MCF 10A (cell line): Measurements from ENCODE around the gene ARF3. TPM values are rescaled to one million over a fixed set of nuclear protein-coding genes. Genes with fewer than 3 reads are reported as not detected.
A peak's percentile ranks its signal among the peaks of the same experiment; 100 is the strongest.
"Not testable (repeated sequence)": the region's sequence is repeated elsewhere in the genome, so short reads cannot be mapped to it uniquely, and the experiment has no call there.

Source experiments
- BruUV-seq: library from RNA; stranded (reverse); fragments of 400-500 nt; replicated peaks from 2 replicates; lab custom pipeline; 2021; lab: Mats Ljungman, UMichigan
- CTCF ChIA-PET: fragments of 300-600 bp; sonication (Branson Sonifier 250); formaldehyde crosslinking; extraction: SDS; loops from one replicate; lab custom pipeline; 2021; ENCODE audit warnings: antibody characterized with exemption, inconsistent platforms; lab: Yijun Ruan, JAX
- POLR2A ChIA-PET: fragments of 300-600, 350-650 bp; sonication (Branson Sonifier 250); formaldehyde crosslinking; extraction: SDS; loops from one replicate; lab custom pipeline; 2020; ENCODE audit warnings: antibody characterized with exemption, inconsistent platforms; lab: Yijun Ruan, JAX
- DNase-seq: peaks from one replicate; pipeline ENCODE4 v3.0.0-alpha.2; 2018; ENCODE audit not compliant: unreplicated experiment
- H3K27ac Mint-ChIP-seq: one replicate; pipeline ENCODE4 v1.8.0; 2022; ENCODE audit warnings: mild to moderate bottlenecking, low read depth, mixed read lengths; ENCODE audit not compliant: unreplicated experiment
- H3K27me3 Mint-ChIP-seq: one replicate; pipeline ENCODE4 v1.8.0; 2022; ENCODE audit warnings: mixed read lengths; ENCODE audit not compliant: insufficient read depth, unreplicated experiment
- H3K36me3 Mint-ChIP-seq: one replicate; pipeline ENCODE4 v1.8.0; 2022; ENCODE audit warnings: mild to moderate bottlenecking, moderate library complexity, mixed read lengths; ENCODE audit not compliant: insufficient read depth, unreplicated experiment
- H3K4me1 Mint-ChIP-seq: one replicate; pipeline ENCODE4 v1.8.0; 2022; ENCODE audit warnings: mixed read lengths; ENCODE audit not compliant: insufficient read depth, unreplicated experiment
- H3K4me3 Mint-ChIP-seq: one replicate; pipeline ENCODE4 v1.8.0; 2022; ENCODE audit warnings: mild to moderate bottlenecking, moderate library complexity, mixed read lengths; ENCODE audit not compliant: unreplicated experiment
- H3K9me3 Mint-ChIP-seq: one replicate; pipeline ENCODE4 v1.8.0; 2022; ENCODE audit warnings: mixed read lengths; ENCODE audit not compliant: unreplicated experiment
- intact Hi-C: fragments of 100-400 bp; cut with micrococcal nuclease; formaldehyde crosslinking; loops from 2 replicates; pipeline ENCODE4 v1.14.1; 2022
- total RNA-seq: library from RNA; stranded (reverse); gene quantifications from 2 replicates; pipeline ENCODE4 v1.2.3, GENCODE V29; 2022
- TF ChIP-seq, protein P1 (sequence below): fragments of 200-600 bp; IDR thresholded peaks from one replicate; pipeline ENCODE4 v1.8.0; 2022; ENCODE audit warnings: antibody characterized with exemption, mild to moderate bottlenecking; ENCODE audit not compliant: unreplicated experiment

ARF3 gene
- total RNA-seq, 1 experiment from 2014 or later: 117 TPM

- intact Hi-C loops: no loop called here
- POLR2A ChIA-PET: interaction anchor here (1.1 kb wide), 1 partner anchor 35 kb away, joined by 4 read pairs; no protein-coding TSS in a partner anchor
- BruUV-seq: no TSS peak
- DNase-seq: no peak
- Mint-ChIP-seq H3K4me3 (no peak overlapping the region), H3K27me3 (no peaks in the 10 kb centered on the region), H3K4me1 (no peaks in the 10 kb centered on the region), H3K36me3 (peaks cover 24% of the 10 kb centered on the region), H3K9me3 (no peaks in the 10 kb centered on the region), H3K27ac (peak overlapping the region; percentile 51)
- CTCF ChIA-PET: interaction anchor here (0.6 to 0.9 kb wide), 3 partner anchors 19 to 1089 kb away, joined by 3 read pairs; no protein-coding TSS in a partner anchor
- TF ChIP-seq, protein P1, sequence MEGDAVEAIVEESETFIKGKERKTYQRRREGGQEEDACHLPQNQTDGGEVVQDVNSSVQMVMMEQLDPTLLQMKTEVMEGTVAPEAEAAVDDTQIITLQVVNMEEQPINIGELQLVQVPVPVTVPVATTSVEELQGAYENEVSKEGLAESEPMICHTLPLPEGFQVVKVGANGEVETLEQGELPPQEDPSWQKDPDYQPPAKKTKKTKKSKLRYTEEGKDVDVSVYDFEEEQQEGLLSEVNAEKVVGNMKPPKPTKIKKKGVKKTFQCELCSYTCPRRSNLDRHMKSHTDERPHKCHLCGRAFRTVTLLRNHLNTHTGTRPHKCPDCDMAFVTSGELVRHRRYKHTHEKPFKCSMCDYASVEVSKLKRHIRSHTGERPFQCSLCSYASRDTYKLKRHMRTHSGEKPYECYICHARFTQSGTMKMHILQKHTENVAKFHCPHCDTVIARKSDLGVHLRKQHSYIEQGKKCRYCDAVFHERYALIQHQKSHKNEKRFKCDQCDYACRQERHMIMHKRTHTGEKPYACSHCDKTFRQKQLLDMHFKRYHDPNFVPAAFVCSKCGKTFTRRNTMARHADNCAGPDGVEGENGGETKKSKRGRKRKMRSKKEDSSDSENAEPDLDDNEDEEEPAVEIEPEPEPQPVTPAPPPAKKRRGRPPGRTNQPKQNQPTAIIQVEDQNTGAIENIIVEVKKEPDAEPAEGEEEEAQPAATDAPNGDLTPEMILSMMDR: no peak
Observed at GRCh38 chr12:48917857-48918537, 39.3 kb downstream of the ARF3 start.

DNA sequence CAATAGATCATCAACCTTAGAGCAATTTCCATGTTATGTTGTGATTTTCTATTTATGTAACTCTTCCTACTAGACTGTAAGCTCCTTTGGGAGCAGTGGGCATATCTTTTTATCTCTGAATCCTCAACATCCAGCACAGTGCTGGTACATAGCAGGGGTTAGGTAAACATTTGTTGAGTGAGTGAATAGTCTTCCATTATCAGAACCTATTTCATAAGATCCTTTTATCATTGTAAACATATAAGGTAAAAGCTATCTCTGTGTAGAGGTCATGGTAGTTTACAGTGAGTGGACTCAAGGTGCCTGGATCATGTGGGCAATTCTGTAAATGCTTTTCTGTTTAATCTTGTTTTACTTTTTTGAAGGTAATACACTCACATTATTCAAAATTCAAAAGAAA is 47.1 kb downstream of the ARF3 start:
- POLR2A ChIA-PET: no interaction called here
- TF ChIP-seq, protein P1: no peak
- no peaks in the 10 kb centered on the region for H3K4me1 Mint-ChIP-seq
- CTCF ChIA-PET: interaction anchor here (0.5 to 2.9 kb wide), 4 partner anchors 19 to 57 kb away, joined by 3 to 7 read pairs (median 3); no protein-coding TSS in a partner anchor
- no peak overlapping the region for H3K4me3 Mint-ChIP-seq
- H3K36me3 Mint-ChIP-seq: peaks cover 6% of the 10 kb centered on the region
- H3K9me3 Mint-ChIP-seq: no peaks in the 10 kb centered on the region
- H3K27me3 Mint-ChIP-seq: no peaks in the 10 kb centered on the region
- no peak for DNase-seq
- no TSS peak for BruUV-seq
- no peak overlapping the region for H3K27ac Mint-ChIP-seq
- intact Hi-C loops: no loop called here

DNA sequence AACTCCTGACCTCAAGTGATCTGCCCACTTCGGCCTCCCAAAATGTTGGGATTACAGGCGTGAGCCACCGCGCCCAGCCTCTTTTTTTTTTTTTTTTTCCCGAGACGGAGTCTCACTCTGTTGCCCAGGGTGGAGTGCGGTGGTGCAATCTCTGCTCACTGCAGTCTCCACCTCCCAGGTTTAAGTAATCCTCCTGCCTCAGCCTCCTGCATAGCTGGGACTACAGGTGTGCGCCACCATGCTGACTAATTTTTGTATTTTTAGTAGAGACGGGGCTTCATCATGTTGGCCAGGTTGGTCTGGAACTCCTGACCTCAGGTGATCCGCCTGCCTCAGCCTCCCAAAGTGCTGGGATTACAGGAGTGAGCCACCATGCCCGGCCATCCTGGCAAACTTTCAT is 47.6 kb downstream of the ARF3 start:
- BruUV-seq, H3K27ac Mint-ChIP-seq, H3K4me3 Mint-ChIP-seq, DNase-seq, intact Hi-C loops, POLR2A ChIA-PET, H3K27me3 Mint-ChIP-seq, H3K36me3 Mint-ChIP-seq, H3K9me3 Mint-ChIP-seq, H3K4me1 Mint-ChIP-seq: not testable (repeated sequence)
- CTCF ChIA-PET: interaction anchor here (0.6 to 1.5 kb wide), 2 partner anchors 20 to 21 kb away, joined by 3 read pairs; no protein-coding TSS in a partner anchor

DNA sequence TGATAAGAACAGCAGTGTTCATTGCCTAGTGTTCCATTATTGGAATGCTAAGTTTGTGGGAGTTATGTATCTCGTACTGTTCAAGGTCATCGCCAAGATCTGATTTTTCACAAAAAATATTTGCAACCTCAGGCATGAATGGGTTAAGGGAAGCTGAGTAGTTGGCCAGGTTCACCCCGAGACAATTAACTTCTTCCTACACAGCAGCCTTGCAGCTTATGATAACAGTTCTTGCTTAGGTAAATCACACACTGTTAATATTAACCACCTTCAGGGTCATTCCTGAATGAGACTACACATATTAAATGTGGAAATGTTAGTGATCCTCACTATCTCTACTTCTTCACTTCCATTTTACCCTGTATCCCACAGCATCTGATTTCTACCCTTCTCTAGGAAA is 50.0 kb downstream of the ARF3 start:
- no peak for DNase-seq
- BruUV-seq: no TSS peak
- ChIA-PET CTCF (interaction anchor here (0.7 to 2.2 kb wide), 3 partner anchors 16 to 85 kb away, joined by 3 to 8 read pairs (median 7); no protein-coding TSS in a partner anchor), POLR2A (no interaction called here)
- TF ChIP-seq, protein P1: no peak
- intact Hi-C loops: no loop called here
- H3K4me1 Mint-ChIP-seq: no peaks in the 10 kb centered on the region
- no peak overlapping the region for H3K27ac Mint-ChIP-seq
- H3K4me3 Mint-ChIP-seq: no peak overlapping the region
- no peaks in the 10 kb centered on the region for H3K9me3 Mint-ChIP-seq
- no peaks in the 10 kb centered on the region for H3K27me3 Mint-ChIP-seq
- H3K36me3 Mint-ChIP-seq: peaks cover 6% of the 10 kb centered on the region
